ENCODE data around the gene XXYLT1. TPM values are rescaled to one million over a fixed set of nuclear protein-coding genes. Genes with fewer than 3 reads are reported as not detected.
A peak's percentile ranks its signal among the peaks of the same experiment; 100 is the strongest.

Gene XXYLT1
- total RNA-seq, 4 donors from 2014 or later, result 14.1 to 23.7 (median 15.4) TPM

GRCh38 chr3:195035345-195036202 is 235.4 kb downstream of the XXYLT1 start:
- intact Hi-C loops (cut with DNase I), result no loop called here
- peaks cover 26 to 53% (median 36%) of the 10 kb centered on the region in 3 donors for H3K4me1 ChIP-seq
- H3K27ac ChIP-seq, result no peak overlapping the region
- no peak for DNase-seq
- TF ChIP-seq CTCF (IDR thresholded peaks at IDR 0.05) (peak in 1 of 6 experiments; percentile 19), POLR2A (IDR thresholded peaks at IDR 0.05) (no peak)
- WGBS, 2 donors, result 89 to 91% methylated on average over 18 to 31 of the region's 42 CpGs
- H3K9me3 ChIP-seq, result no peaks in the 10 kb centered on the region
- no peaks in the 10 kb centered on the region for H3K27me3 ChIP-seq
- no peaks in the 10 kb centered on the region for H3K36me3 ChIP-seq
- H3K4me3 ChIP-seq, result no peak overlapping the region

GRCh38 chr3:195034541-195034940 is 236.4 kb downstream of the XXYLT1 start:
- no peak for DNase-seq
- no peaks in the 10 kb centered on the region for H3K27me3 ChIP-seq
- WGBS, 2 donors, result 78 to 86% methylated on average over 5 to 7 of the region's 11 CpGs

GRCh38 chr3:195034101-195034500 is 236.9 kb downstream of the XXYLT1 start:
- H3K36me3 ChIP-seq, result no peaks in the 10 kb centered on the region
- no peak overlapping the region for H3K27ac ChIP-seq
- H3K9me3 ChIP-seq, result no peaks in the 10 kb centered on the region
- no peak overlapping the region for H3K4me3 ChIP-seq
- TF ChIP-seq POLR2A (IDR thresholded peaks at IDR 0.05), result no peak
- TF ChIP-seq CTCF (IDR thresholded peaks at IDR 0.05), result no peak
- no peaks in the 10 kb centered on the region for H3K27me3 ChIP-seq
- H3K4me1 ChIP-seq, result peaks cover 28 to 53% (median 38%) of the 10 kb centered on the region in 3 donors
- intact Hi-C loops (cut with DNase I), result no loop called here
- no peak for DNase-seq
- WGBS, 2 donors, result 73 to 88% methylated on average over 6 to 7 of the region's 9 CpGs

More at GRCh38 chr3:195034541-195034940, 236.4 kb downstream of the XXYLT1 start:
- H3K4me3 ChIP-seq, result no peak overlapping the region
- no peaks in the 10 kb centered on the region for H3K36me3 ChIP-seq
- peaks cover 28 to 54% (median 41%) of the 10 kb centered on the region in 3 donors for H3K4me1 ChIP-seq
- TF ChIP-seq POLR2A (IDR thresholded peaks at IDR 0.05), result no peak
- TF ChIP-seq CTCF (IDR thresholded peaks at IDR 0.05), result no peak
- no peaks in the 10 kb centered on the region for H3K9me3 ChIP-seq
- intact Hi-C loops (cut with DNase I), result no loop called here
- no peak overlapping the region for H3K27ac ChIP-seq

- no peaks in the 10 kb centered on the region for H3K27me3 ChIP-seq
- no peak for DNase-seq
- TF ChIP-seq CTCF (IDR thresholded peaks at IDR 0.05) (no peak), POLR2A (IDR thresholded peaks at IDR 0.05) (no peak)
- H3K9me3 ChIP-seq, result no peaks in the 10 kb centered on the region
- 28 to 41% methylated on average over 7 to 10 of the region's 12 CpGs for WGBS, 2 donors
- peak overlapping the region in 2 of 4 donors; percentile 21 to 39 for H3K27ac ChIP-seq
- peaks cover 28 to 53% (median 38%) of the 10 kb centered on the region in 3 donors for H3K4me1 ChIP-seq
- intact Hi-C loops (cut with DNase I), result no loop called here
- no peak overlapping the region for H3K4me3 ChIP-seq
- no peaks in the 10 kb centered on the region for H3K36me3 ChIP-seq
Measured at GRCh38 chr3:195033531-195034091, 237.3 kb downstream of the XXYLT1 start.

GRCh38 chr3:195032955-195033354 is 238.0 kb downstream of the XXYLT1 start:
- peaks cover 28 to 53% (median 38%) of the 10 kb centered on the region in 3 donors for H3K4me1 ChIP-seq
- no peaks in the 10 kb centered on the region for H3K27me3 ChIP-seq
- H3K36me3 ChIP-seq, result no peaks in the 10 kb centered on the region
- H3K27ac ChIP-seq, result peak overlapping the region in 2 of 4 donors; percentile 21
- WGBS, 2 donors, result 67 to 68% methylated on average over 8 to 9 of the region's 10 CpGs
- TF ChIP-seq POLR2A (IDR thresholded peaks at IDR 0.05) (no peak), CTCF (IDR thresholded peaks at IDR 0.05) (no peak)
- DNase-seq, result no peak
- intact Hi-C loops (cut with DNase I), result no loop called here
- no peaks in the 10 kb centered on the region for H3K9me3 ChIP-seq
- H3K4me3 ChIP-seq, result no peak overlapping the region
